Neural crest cell (in vitro differentiated cells): ENCODE data around the gene CCDC110. TPM values are rescaled to one million over a fixed set of nuclear protein-coding genes. Genes with fewer than 3 reads are reported as not detected.

Experiments used
- DNase-seq: peaks from one replicate; pipeline ENCODE4 v3.0.0; 2021; ENCODE audit warnings: low read depth, mixed read lengths, low spot score
- H3K27ac Mint-ChIP-seq: one replicate; pipeline ENCODE4 v1.8.0; 2021; ENCODE audit warnings: mild to moderate bottlenecking, mixed read lengths; ENCODE audit not compliant: unreplicated experiment
- H3K27me3 Mint-ChIP-seq: 2 replicates; pipeline ENCODE4 v1.8.0; 2021; ENCODE audit warnings: low read depth, mild to moderate bottlenecking, mixed read lengths
- H3K36me3 Mint-ChIP-seq: 2 replicates; pipeline ENCODE4 v1.8.0; 2021; ENCODE audit warnings: low read depth, mild to moderate bottlenecking, mixed read lengths
- H3K4me1 Mint-ChIP-seq: 2 replicates; pipeline ENCODE4 v1.8.0; 2021; ENCODE audit warnings: mixed read lengths
- H3K4me3 Mint-ChIP-seq: one replicate; pipeline ENCODE4 v1.8.0; 2021; ENCODE audit warnings: mild to moderate bottlenecking, mixed read lengths
- H3K9me3 Mint-ChIP-seq: 2 replicates; pipeline ENCODE4 v1.8.0; 2021; ENCODE audit warnings: mixed read lengths
- total RNA-seq: library from RNA; stranded (reverse); gene quantifications from 2 replicates; pipeline ENCODE4 v1.2.1, GENCODE V29; 2021
- TF ChIP-seq, protein P1 (sequence below): fragments of 200-600 bp; sonication (generic); conservative IDR thresholded peaks from 2 replicates; pipeline ENCODE4 v1.5.0; 2021; ENCODE audit warnings: antibody characterized with exemption, mild to moderate bottlenecking

Gene CCDC110
- total RNA-seq, 1 donor from 2014 or later: 0.16 TPM

- Mint-ChIP-seq H3K4me1 (no peaks in the 10 kb centered on the region), H3K9me3 (no peaks in the 10 kb centered on the region), H3K27ac (no peak overlapping the region), H3K36me3 (no peaks in the 10 kb centered on the region), H3K4me3 (no peak overlapping the region), H3K27me3 (peaks cover 2% of the 10 kb centered on the region)
- no peak for DNase-seq
- TF ChIP-seq, protein P1, sequence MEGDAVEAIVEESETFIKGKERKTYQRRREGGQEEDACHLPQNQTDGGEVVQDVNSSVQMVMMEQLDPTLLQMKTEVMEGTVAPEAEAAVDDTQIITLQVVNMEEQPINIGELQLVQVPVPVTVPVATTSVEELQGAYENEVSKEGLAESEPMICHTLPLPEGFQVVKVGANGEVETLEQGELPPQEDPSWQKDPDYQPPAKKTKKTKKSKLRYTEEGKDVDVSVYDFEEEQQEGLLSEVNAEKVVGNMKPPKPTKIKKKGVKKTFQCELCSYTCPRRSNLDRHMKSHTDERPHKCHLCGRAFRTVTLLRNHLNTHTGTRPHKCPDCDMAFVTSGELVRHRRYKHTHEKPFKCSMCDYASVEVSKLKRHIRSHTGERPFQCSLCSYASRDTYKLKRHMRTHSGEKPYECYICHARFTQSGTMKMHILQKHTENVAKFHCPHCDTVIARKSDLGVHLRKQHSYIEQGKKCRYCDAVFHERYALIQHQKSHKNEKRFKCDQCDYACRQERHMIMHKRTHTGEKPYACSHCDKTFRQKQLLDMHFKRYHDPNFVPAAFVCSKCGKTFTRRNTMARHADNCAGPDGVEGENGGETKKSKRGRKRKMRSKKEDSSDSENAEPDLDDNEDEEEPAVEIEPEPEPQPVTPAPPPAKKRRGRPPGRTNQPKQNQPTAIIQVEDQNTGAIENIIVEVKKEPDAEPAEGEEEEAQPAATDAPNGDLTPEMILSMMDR: no peak
Measured at GRCh38 chr4:185457136-185457535, 14.4 kb downstream of the CCDC110 start.

GRCh38 chr4:185456131-185456530 lies 15.4 kb downstream of the CCDC110 start:
- Mint-ChIP-seq H3K9me3 (no peaks in the 10 kb centered on the region), H3K4me1 (no peaks in the 10 kb centered on the region), H3K4me3 (no peak overlapping the region), H3K36me3 (no peaks in the 10 kb centered on the region), H3K27ac (no peak overlapping the region), H3K27me3 (peaks cover 2% of the 10 kb centered on the region)
- TF ChIP-seq, protein P1: no peak
- no peak for DNase-seq

- no peak overlapping the region for H3K4me3 Mint-ChIP-seq
- H3K27ac Mint-ChIP-seq: no peak overlapping the region
- no peaks in the 10 kb centered on the region for H3K27me3 Mint-ChIP-seq
- H3K4me1 Mint-ChIP-seq: no peaks in the 10 kb centered on the region
- no peaks in the 10 kb centered on the region for H3K9me3 Mint-ChIP-seq
- TF ChIP-seq, protein P1: no peak
- H3K36me3 Mint-ChIP-seq: no peaks in the 10 kb centered on the region
- no peak for DNase-seq
Measured at GRCh38 chr4:185445209-185445608, 26.3 kb downstream of the CCDC110 start.

DNA sequence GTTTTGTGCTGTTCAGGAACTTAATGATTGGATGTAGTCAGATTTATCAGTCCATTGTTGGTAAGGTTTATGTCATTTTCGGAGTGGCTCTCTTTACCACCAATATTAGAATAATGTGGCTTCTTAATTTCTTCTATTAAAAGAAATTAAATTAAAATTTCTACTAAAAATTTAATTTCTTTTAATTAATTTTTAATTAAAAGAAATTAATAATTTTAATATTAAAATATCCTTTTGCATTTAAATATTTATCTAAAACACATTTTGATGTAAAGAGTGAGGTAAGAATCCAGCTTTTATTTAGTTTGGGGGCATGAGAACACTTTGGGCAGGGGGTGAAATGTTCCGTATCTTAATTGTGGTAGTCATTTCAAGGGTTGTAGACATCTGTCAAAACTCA lies 30.1 kb downstream of the CCDC110 start:
- Mint-ChIP-seq H3K27ac (no peak overlapping the region), H3K4me1 (no peaks in the 10 kb centered on the region), H3K4me3 (no peak overlapping the region), H3K27me3 (no peaks in the 10 kb centered on the region), H3K36me3 (no peaks in the 10 kb centered on the region), H3K9me3 (no peaks in the 10 kb centered on the region)
- no peak for DNase-seq
- TF ChIP-seq, protein P1: no peak

DNA sequence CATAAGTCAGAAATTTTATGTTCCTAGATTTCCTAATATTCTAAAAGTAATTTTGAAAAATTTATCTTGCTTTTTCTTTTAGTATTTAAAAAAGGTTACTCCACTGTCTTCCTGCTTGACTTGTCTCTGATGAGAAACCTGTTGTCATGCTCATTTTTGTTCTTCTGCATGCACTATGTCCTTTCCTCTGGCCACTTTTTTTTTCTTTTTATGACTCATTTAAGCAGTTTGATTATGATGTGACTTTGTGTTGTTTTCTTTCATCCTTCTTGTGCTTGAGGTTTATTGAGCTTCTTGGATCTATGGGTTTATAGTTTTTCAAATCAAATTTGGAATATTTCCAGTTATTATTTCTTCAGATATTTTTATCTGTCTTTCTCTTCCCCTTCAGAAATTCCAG lies 33.7 kb downstream of the CCDC110 start:
- TF ChIP-seq, protein P1: no peak
- Mint-ChIP-seq H3K36me3 (no peaks in the 10 kb centered on the region), H3K27me3 (no peaks in the 10 kb centered on the region), H3K4me3 (no peak overlapping the region), H3K9me3 (no peaks in the 10 kb centered on the region), H3K27ac (no peak overlapping the region), H3K4me1 (no peaks in the 10 kb centered on the region)
- DNase-seq: no peak

GRCh38 chr4:185435466-185435865 lies 36.1 kb downstream of the CCDC110 start:
- Mint-ChIP-seq H3K4me3 (no peak overlapping the region), H3K36me3 (no peaks in the 10 kb centered on the region), H3K4me1 (no peaks in the 10 kb centered on the region), H3K9me3 (no peaks in the 10 kb centered on the region), H3K27ac (no peak overlapping the region), H3K27me3 (no peaks in the 10 kb centered on the region)
- TF ChIP-seq, protein P1: no peak
- DNase-seq: no peak
